Uterus (tissue), 4 donors: ENCODE data around the gene KRTAP10-2. TPM values are rescaled to one million over a fixed set of nuclear protein-coding genes. Genes with fewer than 3 reads are reported as not detected.

ENCODE experiments used
- DNase-seq, 2 donors: peaks; one replicate each; pipeline ENCODE4 v3.0.0-alpha.2; 2019 to 2020
- H3K27ac ChIP-seq, 2 donors: fragments of 200-600 bp; sonication (generic); 1 replicate in 1 of 2; 2 replicates in 1 of 2; pipeline ENCODE4 v1.5.1; 2016 to 2018
- H3K27me3 ChIP-seq, 2 donors: fragments of 200-600 bp; sonication (generic); one replicate each; pipeline ENCODE4 v1.5.1; 2018 to 2019; ENCODE audit warnings: control low read depth in 1 of 2
- H3K36me3 ChIP-seq, 2 donors: fragments of 200-600 bp; sonication (generic); one replicate each; pipeline ENCODE4 v1.5.1; 2019; ENCODE audit warnings: control low read depth in 1 of 2
- H3K4me1 ChIP-seq, 2 donors: fragments of 200-600 bp; sonication (generic); one replicate each; pipeline ENCODE4 v1.5.1; 2018 to 2019; ENCODE audit warnings: control low read depth in 1 of 2
- H3K4me3 ChIP-seq, 2 donors: fragments of 200-600 bp; sonication (generic); 1 replicate in 1 of 2; 2 replicates in 1 of 2; pipeline ENCODE4 v1.5.1; 2018 to 2019; ENCODE audit warnings: mild to moderate bottlenecking in 1 of 2
- H3K9me3 ChIP-seq, 2 donors: fragments of 200-600 bp; sonication (generic); one replicate each; pipeline ENCODE4 v1.5.1; 2019; ENCODE audit warnings: control low read depth in 1 of 2
- CTCF ChIP-seq, 4 experiments: fragments of 200-600 bp in 2 of 4; fragments of 450-650 bp in 2 of 4; sonication (generic) in 2 of 4; IDR thresholded peaks; one replicate each; pipeline ENCODE4 v1.5.1; 2016 to 2019; ENCODE audit warnings: antibody characterized with exemption in 4 of 4, mild to moderate bottlenecking in 2 of 4, moderate library complexity in 1 of 4
- POLR2A ChIP-seq, 2 donors: fragments of 450-650 bp; IDR thresholded peaks; one replicate each; pipeline ENCODE4 v1.6.1; 2016; ENCODE audit warnings: antibody characterized with exemption in 2 of 2, mild to moderate bottlenecking in 1 of 2, moderate library complexity in 1 of 2
- intact Hi-C: fragments of 100-400 bp; cut with DNase I; formaldehyde crosslinking; loops from one replicate; pipeline ENCODE4 v1.15.1; 2023; ENCODE audit warnings: low total_unique reads
- total RNA-seq, 4 donors: library from RNA; depleted of rRNA in 3 of 4; stranded (reverse); fragments of >200 nt in 3 of 4; gene quantifications; one replicate each; pipeline versions ENCODE4 v1.1.0 to v1.2.4, GENCODE V29; 2014 to 2023
- donor health status: DM: yes; HTN: yes; CAD: no.

The KRTAP10-2 gene
- total RNA-seq, 4 donors from 2014 or later, result not detected

GRCh38 chr21:44510109-44510507 lies 41.2 kb downstream of the KRTAP10-2 start:
- no peaks in the 10 kb centered on the region for H3K9me3 ChIP-seq
- intact Hi-C loops, result no loop called here
- no peaks in the 10 kb centered on the region for H3K27me3 ChIP-seq
- H3K36me3 ChIP-seq, result no peaks in the 10 kb centered on the region
- H3K4me3 ChIP-seq, result no peak overlapping the region
- H3K27ac ChIP-seq, result no peak overlapping the region
- DNase-seq, result no peak
- H3K4me1 ChIP-seq, result no peaks in the 10 kb centered on the region
- TF ChIP-seq CTCF (IDR thresholded peaks at IDR 0.05), result no peak
- TF ChIP-seq POLR2A (IDR thresholded peaks at IDR 0.05), result no peak

GRCh38 chr21:44509539-44509938 lies 41.8 kb downstream of the KRTAP10-2 start:
- Histone ChIP-seq H3K36me3 (no peaks in the 10 kb centered on the region), H3K9me3 (no peaks in the 10 kb centered on the region), H3K4me1 (no peaks in the 10 kb centered on the region), H3K27ac (no peak overlapping the region), H3K4me3 (no peak overlapping the region), H3K27me3 (no peaks in the 10 kb centered on the region)
- DNase-seq, result no peak
- TF ChIP-seq CTCF (IDR thresholded peaks at IDR 0.05), result no peak
- TF ChIP-seq POLR2A (IDR thresholded peaks at IDR 0.05), result no peak
- intact Hi-C loops, result no loop called here

GRCh38 chr21:44508711-44509445 lies 42.4 kb downstream of the KRTAP10-2 start:
- no peaks in the 10 kb centered on the region for H3K9me3 ChIP-seq
- no peak overlapping the region for H3K4me3 ChIP-seq
- no peaks in the 10 kb centered on the region for H3K4me1 ChIP-seq
- no peak overlapping the region for H3K27ac ChIP-seq
- DNase-seq, result no peak
- no peaks in the 10 kb centered on the region for H3K27me3 ChIP-seq
- no peaks in the 10 kb centered on the region for H3K36me3 ChIP-seq
- TF ChIP-seq CTCF (IDR thresholded peaks at IDR 0.05), result no peak
- TF ChIP-seq POLR2A (IDR thresholded peaks at IDR 0.05), result no peak
- intact Hi-C loops, result no loop called here

- Histone ChIP-seq H3K27me3 (no peaks in the 10 kb centered on the region), H3K4me1 (no peaks in the 10 kb centered on the region), H3K27ac (no peak overlapping the region), H3K4me3 (no peak overlapping the region), H3K9me3 (no peaks in the 10 kb centered on the region), H3K36me3 (no peaks in the 10 kb centered on the region)
- TF ChIP-seq POLR2A (IDR thresholded peaks at IDR 0.05), result no peak
- no peak for TF ChIP-seq CTCF (IDR thresholded peaks at IDR 0.05)
- intact Hi-C loops, result no loop called here
- no peak for DNase-seq
Measured at GRCh38 chr21:44508426-44508710, 42.9 kb downstream of the KRTAP10-2 start.

- Histone ChIP-seq H3K4me3 (no peak overlapping the region), H3K27ac (no peak overlapping the region), H3K9me3 (no peaks in the 10 kb centered on the region), H3K27me3 (no peaks in the 10 kb centered on the region), H3K36me3 (no peaks in the 10 kb centered on the region), H3K4me1 (no peaks in the 10 kb centered on the region)
- DNase-seq, result no peak
- intact Hi-C loops, result no loop called here
- no peak for TF ChIP-seq POLR2A (IDR thresholded peaks at IDR 0.05)
- TF ChIP-seq CTCF (IDR thresholded peaks at IDR 0.05), result no peak
Measured at GRCh38 chr21:44507673-44508425, 43.5 kb downstream of the KRTAP10-2 start.
